Lower lobe of right lung (tissue), 2 donors: Measurements from ENCODE around the gene BAZ1B. TPM values are rescaled to one million over a fixed set of nuclear protein-coding genes. Genes with fewer than 3 reads are reported as not detected.
"Not testable (repeated sequence)": the region's sequence is repeated elsewhere in the genome, so short reads cannot be mapped to it uniquely, and the experiment has no call there.

Experiments used
- ATAC-seq, 2 donors: fragments of 200-7000 bp; cut with Tn5 transposase; one replicate each; pipeline ENCODE4 v1.9.1; 2020 to 2022; ENCODE audit warnings: mild to moderate bottlenecking in 2 of 2, moderate library complexity in 2 of 2
- DNase-seq: peaks from one replicate; pipeline ENCODE4 v3.0.0-alpha.2; 2020
- H3K27ac ChIP-seq: fragments of 200-600 bp; one replicate; pipeline ENCODE4 v1.8.0; 2022
- H3K27me3 ChIP-seq: fragments of 200-600 bp; one replicate; pipeline ENCODE4 v1.8.0; 2022; ENCODE audit warnings: low read depth
- H3K36me3 ChIP-seq: fragments of 200-600 bp; one replicate; pipeline ENCODE4 v1.8.0; 2022; ENCODE audit warnings: mild to moderate bottlenecking
- H3K4me1 ChIP-seq: fragments of 200-600 bp; one replicate; pipeline ENCODE4 v1.8.0; 2022
- H3K4me3 ChIP-seq: fragments of 200-600 bp; one replicate; pipeline ENCODE4 v1.8.0; 2022; ENCODE audit warnings: mild to moderate bottlenecking
- H3K9me3 ChIP-seq: fragments of 200-600 bp; one replicate; pipeline ENCODE4 v1.8.0; 2022
- CTCF ChIP-seq: fragments of 200-600 bp; IDR thresholded peaks from one replicate; pipeline ENCODE4 v1.8.0; 2022; ENCODE audit warnings: antibody characterized with exemption, mild to moderate bottlenecking
- intact Hi-C: fragments of 100-400 bp; cut with DNase I; formaldehyde crosslinking; loops from one replicate; pipeline ENCODE4 v1.11.0; 2022
- total RNA-seq: library from RNA; stranded (reverse); fragmentation: NEBNext Ultra II Directional; extraction: Animal tissue kit (Norgen Biotek cat#: 25700); gene quantifications from one replicate; pipeline ENCODE4 v1.2.1, GENCODE V29; 2021
- donor health status: DM: no; HTN: yes; CAD: no; lungs with severe emphysema.

BAZ1B gene
- total RNA-seq, 1 donor from 2014 or later: 56.0 TPM

GRCh38 chr7:73567140-73567539 is 45.0 kb upstream of the BAZ1B start:
- H3K9me3 ChIP-seq: no peaks in the 10 kb centered on the region
- no peak overlapping the region for H3K4me3 ChIP-seq
- peaks cover 10% of the 10 kb centered on the region for H3K4me1 ChIP-seq
- H3K27ac ChIP-seq: no peak overlapping the region
- H3K36me3 ChIP-seq: peaks cover 38% of the 10 kb centered on the region
- no peak for ATAC-seq
- TF ChIP-seq CTCF: no peak
- no peaks in the 10 kb centered on the region for H3K27me3 ChIP-seq
- DNase-seq: no peak
- intact Hi-C loops: no loop called here

GRCh38 chr7:73566431-73566830 is 44.3 kb upstream of the BAZ1B start:
- ATAC-seq, intact Hi-C loops, H3K27ac ChIP-seq, H3K4me1 ChIP-seq, H3K9me3 ChIP-seq, DNase-seq, H3K27me3 ChIP-seq: not testable (repeated sequence)
- Histone ChIP-seq H3K36me3 (peaks cover 31% of the 10 kb centered on the region), H3K4me3 (peak overlapping the region; percentile 44)

GRCh38 chr7:73565675-73566340 is 43.7 kb upstream of the BAZ1B start:
- intact Hi-C loops: no loop called here
- Histone ChIP-seq H3K4me1 (peaks cover 10% of the 10 kb centered on the region), H3K36me3 (peaks cover 25% of the 10 kb centered on the region), H3K27ac (no peak overlapping the region), H3K9me3 (no peaks in the 10 kb centered on the region), H3K27me3 (no peaks in the 10 kb centered on the region), H3K4me3 (peak overlapping the region; percentile 44)
- ATAC-seq (no peak), DNase-seq (no peak)
- no peak for TF ChIP-seq CTCF

GRCh38 chr7:73560109-73560835 is 38.2 kb upstream of the BAZ1B start:
- DNase-seq (no peak), ATAC-seq (no peak)
- Histone ChIP-seq H3K36me3 (no peaks in the 10 kb centered on the region), H3K4me1 (peaks cover 18% of the 10 kb centered on the region), H3K27ac (no peak overlapping the region), H3K4me3 (no peak overlapping the region), H3K27me3 (no peaks in the 10 kb centered on the region), H3K9me3 (no peaks in the 10 kb centered on the region)
- TF ChIP-seq CTCF: no peak
- intact Hi-C loops: no loop called here

- intact Hi-C loops: no loop called here
- TF ChIP-seq CTCF: no peak
These were observed 35.5 kb upstream of the BAZ1B start, which contains the start of gene BCL7B for GRCh38 chr7:73557397-73558257. Gene BCL7B (minus strand): TSS chr7:73557690. CDS start chr7:73557578, 112 bp downstream.

More at GRCh38 chr7:73557397-73558257, 35.5 kb upstream of the BAZ1B start, which contains the start of gene BCL7B:
- Histone ChIP-seq H3K27ac (peak within 1 kb of the TSS; percentile 97), H3K9me3 (no peaks in the 10 kb centered on the region), H3K36me3 (peaks cover 17% of the 10 kb centered on the region), H3K4me1 (peaks cover 24% of the 10 kb centered on the region), H3K4me3 (peak within 1 kb of the TSS; percentile 73), H3K27me3 (no peaks in the 10 kb centered on the region)
- peak; percentile 84 for DNase-seq
- peak; percentile 85 to 86 for ATAC-seq
